GM23338 (cell line): ENCODE results near the gene TRPM7.
"Not testable (repeated sequence)": the region's sequence is repeated elsewhere in the genome, so short reads cannot be mapped to it uniquely, and the experiment has no call there.

Experiments
- CTCF ChIP-seq, 2 experiments: fragments of 200-600 bp in 1 of 2; sonication (generic) in 1 of 2; conservative IDR thresholded peaks; 2 replicates each; pipeline versions ENCODE4 v1.5.1 to v1.6.1; 2016 to 2017; ENCODE audit warnings: antibody characterized with exemption in 2 of 2, low read depth in 2 of 2, mild to moderate bottlenecking in 2 of 2, moderate library complexity in 1 of 2
- EZH2 ChIP-seq: fragments of 200-600 bp; sonication (generic); IDR thresholded peaks from one replicate; pipeline ENCODE4 v1.8.0; 2017; ENCODE audit warnings: antibody characterized with exemption, mild to moderate bottlenecking, low read depth; ENCODE audit not compliant: unreplicated experiment
- POLR2AphosphoS5 ChIP-seq: IDR thresholded peaks from 2 replicates; pipeline ENCODE4 v1.6.1; 2016; ENCODE audit warnings: antibody characterized with exemption, low read depth
- REST ChIP-seq: IDR thresholded peaks from one replicate; pipeline ENCODE4 v1.6.1; 2018; ENCODE audit warnings: antibody characterized with exemption; ENCODE audit not compliant: unreplicated experiment
- ZNF114 ChIP-seq: fragments of 250-450 bp; sonication (Bioruptor Pico); IDR thresholded peaks from 2 replicates; pipeline ENCODE4 v1.5.0; 2020; ENCODE audit warnings: mild to moderate bottlenecking, moderate library complexity
- ZNF331 ChIP-seq: fragments of 250-450 bp; sonication (Bioruptor Pico); IDR thresholded peaks from 2 replicates; pipeline ENCODE4 v1.5.0; 2020; ENCODE audit warnings: low read depth, mild to moderate bottlenecking, moderate library complexity

GRCh38 chr15:50622361-50622943, 64.1 kb downstream of the TRPM7 start:
- peak in 1 of 2 experiments; percentile 48; a peak in 2 of 4 replicates for TF ChIP-seq CTCF (conservative IDR thresholded peaks at IDR 0.05; ENCODE audit: low read depth in 2 of 2)
- TF ChIP-seq ZNF114; POLR2AphosphoS5; ZNF331 (CRISPR knock-in tag); EZH2; REST: not testable (repeated sequence)
